ENCODE results near the gene ANO4.

- no peak for TF ChIP-seq CTCF (IDR thresholded peaks at IDR 0.05 in 4 of 5, conservative IDR thresholded peaks at IDR 0.05 in 1 of 5)
- no peak for TF ChIP-seq POLR2A (IDR thresholded peaks at IDR 0.05)
These were observed 180.2 kb downstream of the ANO4 start for GRCh38 chr12:100974747-100975146.

Data from gastrocnemius medialis (tissue), 4 donors.